GM19372 (cell line): ENCODE data around the gene PNPLA2.

Source experiments
- ATAC-seq: cut with Tn5 transposase; IDR thresholded peaks from one replicate; pipeline ENCODE4 v1.9.1; 2021; ENCODE audit warnings: mild to moderate bottlenecking, low read depth, moderate library complexity; ENCODE audit not compliant: unreplicated experiment

Gene PNPLA2, protein sequence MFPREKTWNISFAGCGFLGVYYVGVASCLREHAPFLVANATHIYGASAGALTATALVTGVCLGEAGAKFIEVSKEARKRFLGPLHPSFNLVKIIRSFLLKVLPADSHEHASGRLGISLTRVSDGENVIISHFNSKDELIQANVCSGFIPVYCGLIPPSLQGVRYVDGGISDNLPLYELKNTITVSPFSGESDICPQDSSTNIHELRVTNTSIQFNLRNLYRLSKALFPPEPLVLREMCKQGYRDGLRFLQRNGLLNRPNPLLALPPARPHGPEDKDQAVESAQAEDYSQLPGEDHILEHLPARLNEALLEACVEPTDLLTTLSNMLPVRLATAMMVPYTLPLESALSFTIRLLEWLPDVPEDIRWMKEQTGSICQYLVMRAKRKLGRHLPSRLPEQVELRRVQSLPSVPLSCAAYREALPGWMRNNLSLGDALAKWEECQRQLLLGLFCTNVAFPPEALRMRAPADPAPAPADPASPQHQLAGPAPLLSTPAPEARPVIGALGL

DNA sequence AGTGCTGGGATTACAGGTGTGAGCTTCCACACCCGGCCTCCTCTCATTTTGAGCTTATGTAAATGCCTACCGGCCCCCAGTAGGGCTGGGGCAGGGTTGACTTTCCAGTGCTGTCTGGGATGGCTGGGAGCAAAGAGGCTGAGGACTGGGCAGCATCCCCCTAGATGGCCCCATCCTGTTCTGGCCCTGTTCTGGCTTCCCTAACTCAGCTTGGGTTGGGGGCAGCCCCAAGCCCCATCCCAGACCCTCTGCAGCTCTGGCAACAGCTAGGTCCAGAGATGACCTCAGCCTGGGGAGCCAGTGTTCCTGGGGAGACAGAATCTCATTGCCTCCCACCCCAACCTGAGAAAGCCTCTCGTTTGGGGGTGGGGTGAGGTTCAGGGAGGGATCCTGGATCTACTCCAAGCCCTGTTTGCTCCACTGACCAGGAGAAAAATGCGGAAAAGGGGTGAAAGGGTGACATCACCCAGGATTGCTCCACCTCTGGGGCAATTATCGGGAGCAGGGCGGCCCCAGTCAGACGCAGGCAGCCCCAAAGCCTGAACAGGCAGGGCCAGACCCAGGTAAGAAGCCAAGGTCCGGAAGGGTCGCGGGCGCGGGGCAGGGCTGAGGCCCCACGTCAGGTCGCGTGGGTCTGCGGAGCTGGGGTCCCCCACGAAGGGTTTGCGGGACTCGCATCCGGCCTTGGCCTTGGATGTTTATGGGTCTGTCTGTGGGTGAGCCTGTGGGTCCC is at the start of gene PNPLA2:
Gene PNPLA2, plus strand, starts transcription at position 519 of the 733 bp plus-strand sequence. CDS start 805 bp downstream, outside the sequence.
- no peak for ATAC-seq

DNA sequence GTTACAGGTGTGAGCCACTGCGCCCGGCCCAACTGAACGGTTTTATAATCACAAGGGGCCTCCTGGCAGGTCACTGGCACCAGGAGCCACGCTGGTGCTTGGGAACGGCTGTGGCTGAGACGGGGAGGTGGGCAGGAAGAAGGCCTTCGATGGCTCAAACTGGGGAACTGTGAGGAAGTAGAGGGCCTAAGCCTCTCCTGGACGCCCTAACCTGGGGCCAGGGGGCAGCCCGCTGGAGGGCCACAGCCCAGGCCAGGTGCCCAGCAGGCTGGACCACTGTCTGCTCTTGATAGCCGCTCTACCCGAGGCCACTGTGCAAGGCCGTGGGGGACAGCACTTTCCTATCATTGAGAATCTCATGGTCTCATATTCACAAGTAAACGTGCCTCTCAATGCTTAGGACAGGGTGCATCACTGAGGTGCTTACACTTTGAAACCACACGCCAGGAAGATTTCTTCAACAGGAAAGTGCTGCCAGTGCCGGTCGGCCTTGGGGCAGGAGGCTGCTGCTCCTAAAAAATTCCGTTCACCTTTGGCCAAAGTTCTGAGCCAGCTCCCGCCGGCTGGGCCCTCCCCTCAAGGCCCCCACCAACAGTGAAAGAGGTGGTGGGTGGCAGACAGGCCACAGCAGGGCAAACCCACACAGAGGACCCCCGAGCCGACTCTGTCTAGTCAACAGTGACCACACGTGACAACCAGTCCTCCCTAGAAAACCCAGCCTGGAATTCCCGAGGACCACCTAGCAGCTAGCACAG is 48.6 kb upstream of the PNPLA2 start:
- no peak for ATAC-seq

DNA sequence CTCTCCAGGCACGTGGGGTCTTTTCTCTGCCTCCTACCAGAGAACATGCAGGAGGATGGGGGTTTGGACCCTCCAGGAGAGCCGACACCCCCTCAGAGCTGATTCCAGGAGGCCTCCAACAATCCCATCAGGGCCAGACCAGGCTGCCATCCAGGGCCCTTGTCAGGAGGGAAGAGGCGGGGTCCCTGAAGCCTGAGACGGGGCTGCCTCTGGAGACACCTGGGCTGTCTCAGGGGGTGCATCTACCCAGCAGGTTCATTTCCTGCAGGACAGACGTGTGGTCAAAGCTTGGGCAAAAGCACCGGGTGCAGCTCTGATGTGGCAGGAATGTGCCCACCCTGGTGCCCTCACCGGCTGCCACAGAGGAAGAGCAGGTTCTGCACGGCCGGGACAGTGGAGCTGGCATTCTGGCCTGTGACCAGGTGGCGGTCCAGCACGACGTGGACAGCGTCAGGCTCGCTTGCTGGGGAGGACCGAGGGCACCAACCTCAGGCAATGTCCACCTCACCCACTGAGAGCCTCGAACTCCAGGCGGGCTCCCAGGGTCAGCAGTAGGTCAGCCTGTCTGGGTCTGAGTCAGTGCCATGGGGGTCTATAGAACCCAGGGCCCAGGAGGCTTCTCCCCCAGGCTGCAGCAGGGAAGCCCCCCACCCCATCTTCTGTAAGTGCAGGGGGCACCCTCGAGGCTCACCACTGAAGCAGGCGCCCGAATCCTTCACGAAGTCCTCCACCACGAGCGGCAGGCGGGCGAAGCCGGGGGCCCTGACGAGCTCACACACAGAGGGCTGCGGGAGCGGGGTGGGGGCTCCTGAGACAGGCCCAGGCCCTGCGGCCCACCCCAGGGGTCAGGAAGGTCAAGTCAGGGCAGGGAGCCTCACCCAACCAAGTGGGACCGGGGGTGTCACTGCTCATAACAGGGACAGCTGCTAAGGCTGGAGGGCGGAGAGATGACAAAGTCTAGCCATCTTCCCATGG is 47.8 kb upstream of the PNPLA2 start:
- ATAC-seq, result no peak

DNA sequence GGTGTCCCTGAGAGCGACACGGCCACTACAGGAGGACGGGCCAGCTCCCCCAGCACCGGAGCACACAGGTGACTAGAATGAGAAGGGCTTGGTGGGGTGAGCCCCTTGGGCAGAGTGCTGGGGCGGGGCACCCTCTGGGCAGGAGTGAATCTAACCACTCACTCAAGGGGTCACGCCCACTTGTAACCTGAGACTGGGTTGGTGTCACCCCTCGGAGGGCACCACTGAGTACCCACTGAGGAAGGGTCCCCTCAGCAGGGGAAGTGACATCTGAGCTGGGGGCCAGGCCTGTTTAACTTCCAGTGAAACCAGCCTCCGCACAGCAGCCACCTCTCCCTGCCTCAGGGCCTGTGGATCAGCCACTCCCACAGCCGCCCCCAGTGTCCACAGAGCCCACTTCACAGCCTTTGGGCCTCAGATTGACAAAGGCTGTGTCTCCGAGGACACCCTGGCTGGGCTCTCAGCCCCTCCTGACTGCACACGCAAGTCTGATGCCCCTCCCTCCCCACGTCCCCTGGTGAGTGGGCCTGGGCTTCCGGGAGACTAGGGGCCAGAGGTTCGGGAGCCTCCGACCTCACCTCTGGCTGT is 47.0 kb upstream of the PNPLA2 start:
- no peak for ATAC-seq

DNA sequence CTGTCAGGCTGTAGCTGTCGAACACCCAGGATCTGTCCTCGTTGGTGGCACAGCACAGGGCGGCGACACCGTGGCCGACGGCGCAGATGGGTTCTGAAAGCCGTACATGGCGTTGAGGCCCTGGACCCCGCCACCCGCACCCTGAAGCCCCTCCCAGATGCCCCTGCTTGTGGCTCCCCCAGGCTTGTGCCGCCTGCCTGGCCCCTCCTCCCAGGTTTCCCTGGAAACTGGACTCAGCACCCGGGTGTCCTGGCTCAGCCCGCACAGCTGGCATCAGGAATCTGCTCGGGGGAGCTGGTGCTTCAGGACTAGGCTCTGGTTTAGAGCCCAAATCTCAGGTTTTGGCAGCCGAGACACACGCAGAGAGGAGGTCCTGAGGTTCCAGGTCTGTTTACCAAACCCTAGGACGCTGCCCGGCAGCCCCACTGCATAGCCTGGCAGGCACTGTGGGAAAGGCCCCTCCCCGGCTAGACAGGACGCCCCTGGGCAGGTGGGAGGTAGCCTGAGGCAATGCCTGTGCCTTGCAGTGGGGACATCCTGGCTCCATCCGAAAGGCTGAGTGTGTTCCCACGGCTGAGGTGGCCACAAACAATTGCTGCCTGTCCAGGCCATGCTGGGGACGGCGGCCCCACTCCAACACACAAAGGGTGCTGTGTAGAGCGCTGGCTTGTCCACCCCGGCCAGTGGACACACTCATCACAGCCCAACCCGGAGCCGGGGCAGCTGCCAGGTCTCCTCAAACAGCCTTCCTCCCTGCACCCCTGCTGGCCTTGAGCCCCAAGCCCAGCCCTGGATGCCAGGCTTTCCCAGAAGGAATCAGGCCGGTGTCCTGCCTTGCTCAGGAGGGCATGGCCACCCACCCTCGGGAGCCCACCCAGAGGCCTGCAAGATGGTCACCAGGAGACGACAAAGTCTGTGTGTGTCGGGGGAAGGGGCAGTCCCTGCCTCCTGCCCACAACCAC is 46.0 kb upstream of the PNPLA2 start:
- no peak for ATAC-seq

DNA sequence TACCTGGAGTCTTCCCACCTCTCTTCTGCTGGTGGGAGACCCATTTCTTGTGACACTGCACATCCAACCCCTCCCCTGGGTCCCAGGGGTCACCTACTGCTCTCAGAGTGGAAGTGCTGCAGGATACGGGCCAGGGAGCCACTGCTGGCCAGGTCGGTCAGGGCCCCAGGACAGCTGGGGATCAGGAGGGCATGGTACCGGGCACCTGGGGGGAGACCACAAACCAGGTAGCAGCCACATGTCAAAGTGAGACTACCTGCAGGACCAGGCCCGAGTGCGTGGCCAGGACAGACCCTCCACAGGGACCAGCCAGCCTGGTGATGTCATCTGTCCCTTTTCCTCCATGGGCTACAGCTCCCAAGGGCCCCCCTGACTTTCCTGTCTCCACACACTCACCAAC is 45.3 kb upstream of the PNPLA2 start:
- no peak for ATAC-seq

DNA sequence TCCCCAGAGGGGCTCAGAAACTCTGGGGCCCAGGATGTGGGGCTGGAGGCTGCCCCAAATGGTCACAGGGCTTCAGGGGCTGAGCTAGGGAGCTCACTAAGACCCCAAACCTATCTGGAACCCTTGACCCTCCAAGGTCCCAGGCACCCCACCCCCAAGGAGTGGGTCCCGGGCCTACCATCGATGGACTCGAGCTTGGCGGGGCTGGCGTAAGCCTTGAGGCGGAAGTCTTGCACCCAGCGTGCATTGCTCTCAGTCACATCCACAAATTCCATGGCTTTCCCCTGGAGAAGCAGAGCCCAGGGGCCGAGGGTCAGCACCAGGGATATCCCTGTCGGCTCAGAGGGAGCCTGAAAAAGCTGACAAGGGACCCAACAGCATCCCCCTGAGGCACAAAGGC is 44.9 kb upstream of the PNPLA2 start:
- no peak for ATAC-seq

DNA sequence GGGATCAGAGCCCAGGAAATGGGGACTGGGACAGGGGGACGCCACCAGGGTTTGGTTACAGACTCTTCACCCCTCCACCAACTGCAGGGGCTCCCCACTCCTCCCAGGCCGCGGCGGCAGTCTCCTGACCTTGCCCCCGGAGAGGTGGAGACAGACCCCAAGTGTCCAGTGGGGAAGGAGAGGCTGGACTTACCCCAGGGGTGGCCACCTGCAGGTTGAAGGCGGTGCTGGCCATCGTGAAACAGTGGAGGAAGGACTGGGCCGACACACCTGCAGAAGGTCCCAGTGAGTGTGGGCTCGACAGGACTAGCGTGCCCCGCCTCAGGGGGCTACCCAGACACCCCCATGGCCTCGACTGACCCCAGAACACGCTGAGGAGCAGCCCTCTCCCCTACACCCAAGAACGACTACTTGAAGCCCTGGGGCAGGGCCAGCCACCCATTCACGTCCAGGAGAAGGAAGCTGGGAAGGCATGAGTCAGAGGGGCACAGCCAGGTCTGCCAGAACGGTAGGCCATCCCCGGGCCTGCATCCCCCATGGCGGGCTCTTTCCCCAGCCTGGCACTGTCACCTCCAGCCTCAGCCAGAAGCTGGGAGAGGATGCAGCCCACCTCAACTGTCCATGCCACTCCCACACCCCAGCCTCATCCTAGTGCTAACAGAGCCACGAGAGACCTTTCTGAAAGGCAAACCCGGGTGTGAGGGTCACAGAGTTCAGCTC is 43.7 kb upstream of the PNPLA2 start:
- no peak for ATAC-seq

DNA sequence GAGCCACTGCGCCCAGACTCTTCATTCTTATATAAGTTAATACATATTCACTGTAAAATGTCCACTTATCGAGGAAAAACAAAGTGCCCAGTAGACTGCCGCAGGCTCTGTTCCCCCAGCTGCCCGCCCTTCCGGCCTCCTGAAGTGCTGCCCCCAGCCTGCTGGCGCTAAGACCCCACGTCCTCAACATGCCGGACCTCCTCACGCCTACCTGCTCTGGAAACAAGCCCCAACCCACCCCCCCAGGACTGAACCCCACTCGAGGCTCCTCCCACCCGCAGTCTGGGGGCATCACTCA is 42.5 kb upstream of the PNPLA2 start:
- ATAC-seq, result no peak

DNA sequence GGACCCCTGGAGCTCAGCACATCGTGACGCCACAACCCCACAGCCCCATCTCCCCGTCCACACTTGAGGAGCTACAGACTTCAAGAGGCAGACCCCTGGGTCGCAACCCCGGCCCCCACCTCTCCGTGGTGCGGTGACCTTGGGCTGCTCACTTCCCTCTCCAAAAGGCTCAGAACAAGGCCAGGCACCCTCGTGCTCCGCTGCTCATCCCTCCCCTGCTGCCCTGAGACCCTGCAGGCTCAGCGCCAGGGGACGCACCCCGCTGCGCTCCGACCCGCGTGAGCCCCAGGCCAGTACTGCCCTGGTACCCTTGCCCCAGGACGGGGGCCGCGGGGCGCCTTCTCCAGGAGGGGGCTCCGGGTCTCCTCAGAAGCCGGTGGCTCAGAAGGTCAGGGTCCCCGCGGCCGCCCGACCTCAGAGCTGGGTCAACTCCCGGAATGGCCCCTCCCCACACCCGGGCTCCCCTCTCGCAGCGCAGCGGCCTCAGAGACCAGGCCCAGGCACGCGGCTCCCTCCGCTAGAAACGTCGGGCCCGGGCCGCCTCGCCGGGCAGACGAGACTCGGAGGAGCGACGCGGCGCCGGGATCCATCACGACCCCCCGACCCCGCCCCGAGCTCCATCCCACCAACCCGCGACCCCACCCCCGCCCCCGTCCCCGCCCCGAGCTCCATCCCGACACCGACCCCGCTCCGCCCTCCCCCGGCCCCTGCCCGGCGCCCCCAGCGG is 42.0 kb upstream of the PNPLA2 start:
- ATAC-seq, result peak; percentile 11

DNA sequence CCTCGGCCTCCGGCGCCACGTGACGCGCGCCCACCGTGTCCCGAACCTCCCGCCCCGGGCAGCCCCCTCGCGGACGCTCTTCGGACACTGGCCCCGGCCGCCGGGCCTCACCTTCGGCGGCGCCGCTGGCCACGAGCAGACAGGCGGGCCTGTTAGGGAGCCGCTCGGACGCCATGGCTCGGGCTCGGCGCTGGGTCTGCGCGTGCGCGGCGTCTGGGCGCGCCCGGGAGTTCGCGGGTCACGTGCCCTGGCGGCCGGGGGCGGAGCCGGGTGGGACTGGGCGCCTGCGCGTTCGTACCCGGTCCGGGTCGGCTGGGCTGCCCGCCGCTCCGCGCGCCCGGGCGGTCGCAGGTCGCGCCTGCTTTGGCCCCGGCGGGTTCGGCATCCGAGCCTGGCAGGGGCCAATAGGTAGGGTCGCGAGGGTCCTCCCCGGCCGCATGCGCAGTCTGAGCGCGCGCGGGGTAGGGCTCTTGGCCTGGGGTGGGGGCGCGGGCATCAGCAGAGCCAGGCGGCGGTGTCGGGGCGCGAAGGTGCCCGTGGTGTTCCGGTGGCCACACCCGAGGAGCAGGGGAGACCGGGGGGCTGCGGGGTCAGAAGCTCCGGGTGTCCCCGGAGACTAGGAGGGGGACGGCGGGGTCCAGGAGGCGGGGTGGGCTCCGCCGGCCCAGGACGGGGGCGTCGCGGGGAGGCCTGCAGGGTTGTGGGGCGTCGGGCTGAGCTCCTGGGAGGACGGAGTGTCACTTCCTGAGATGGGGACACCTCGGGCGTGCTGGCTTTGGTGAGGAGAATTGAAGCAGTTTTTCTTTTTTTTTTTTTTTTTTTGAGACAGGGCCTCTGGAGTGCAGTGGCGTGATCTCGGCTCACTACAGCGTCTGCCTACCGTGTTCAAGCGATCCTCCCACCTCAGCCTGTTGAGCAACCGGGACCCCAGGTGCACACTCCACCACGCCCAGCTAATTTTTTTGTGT is 41.1 kb upstream of the PNPLA2 start, which contains the start of gene GATD1:
Gene GATD1, minus strand, starts transcription at position 200 of the 968 bp plus-strand sequence. Its CDS starts 25 bp downstream, at position 175.
- ATAC-seq, result peak; percentile 89

DNA sequence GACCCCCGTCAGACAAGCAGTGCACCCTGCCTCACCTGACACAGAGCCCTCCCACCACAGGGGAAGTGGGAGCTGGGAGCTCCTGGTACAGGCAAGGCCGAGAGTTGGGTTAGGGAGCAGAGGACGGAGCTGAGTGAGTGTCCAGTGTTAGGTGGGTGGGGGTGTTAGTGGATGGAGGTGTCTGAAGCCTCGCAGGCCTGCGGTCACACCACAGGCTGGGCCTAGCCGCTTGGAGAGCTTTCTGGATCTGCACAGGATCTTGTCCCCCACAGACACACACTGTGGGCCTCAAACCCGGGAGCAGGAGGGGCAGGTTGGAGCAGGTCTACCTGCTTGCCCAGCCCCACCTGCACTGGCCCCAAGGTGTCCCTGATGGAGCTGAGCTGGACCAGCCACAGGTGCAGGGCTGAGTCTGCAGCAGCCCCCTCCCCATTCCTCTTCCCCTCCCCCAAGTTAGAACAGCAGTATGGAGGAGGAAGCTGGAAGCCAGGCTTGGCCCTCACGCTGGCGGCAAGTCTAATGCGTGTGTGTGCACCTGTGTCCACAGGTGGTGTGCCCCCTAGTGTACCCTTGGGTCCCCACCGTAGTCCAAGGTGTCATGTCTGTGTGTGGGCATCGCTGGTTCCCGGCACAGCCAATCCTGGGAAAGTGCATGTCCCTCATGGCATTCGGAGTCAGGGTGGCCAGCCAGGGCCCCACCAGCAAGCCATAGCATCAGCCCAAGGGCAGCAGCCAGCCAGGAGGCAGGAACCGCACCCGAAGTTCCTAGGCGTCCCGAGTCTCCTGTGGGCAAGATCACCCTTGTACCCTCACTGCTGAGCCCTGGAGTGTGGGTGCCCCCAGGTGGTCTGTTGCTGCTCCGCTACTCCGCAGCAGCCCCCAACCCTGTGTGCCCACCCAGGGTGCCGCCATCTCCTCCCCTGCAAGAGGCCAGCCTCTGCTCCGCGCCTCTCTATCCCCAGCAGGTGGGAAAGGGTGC is 39.4 kb upstream of the PNPLA2 start:
- no peak for ATAC-seq

DNA sequence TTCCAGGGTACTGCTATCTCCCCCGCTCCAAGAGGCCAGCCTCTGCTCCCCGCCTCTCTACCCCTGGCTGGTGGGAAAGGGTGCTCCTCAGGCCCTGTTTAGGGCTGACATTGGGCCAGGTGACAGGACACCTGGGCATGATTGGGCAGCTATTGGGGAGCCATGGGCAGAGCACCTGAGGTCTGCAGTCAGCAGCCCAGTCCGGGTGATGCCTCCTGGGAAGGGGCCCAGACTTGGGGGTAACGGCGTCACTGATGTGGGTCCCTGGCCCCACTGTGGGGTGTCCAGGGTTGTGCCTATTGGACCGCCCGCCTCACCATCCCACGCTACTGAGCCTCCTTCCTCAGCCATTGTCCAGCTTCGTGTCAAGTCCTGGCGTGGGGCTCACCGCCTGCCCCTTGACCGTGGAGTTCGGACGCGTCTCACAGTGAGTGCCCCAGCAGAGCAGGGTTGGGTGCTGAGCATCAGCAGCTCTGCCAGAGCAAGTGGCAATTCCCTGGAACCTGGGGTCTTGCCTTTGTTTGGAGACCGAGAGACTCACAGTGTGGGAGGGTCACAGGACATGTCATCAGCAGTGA is 38.7 kb upstream of the PNPLA2 start:
- ATAC-seq, result no peak
